ENCODE data around the gene SUPT20H.
"Not testable (repeated sequence)": the region's sequence is repeated elsewhere in the genome, so short reads cannot be mapped to it uniquely, and the experiment has no call there.

Gene SUPT20H

GRCh38 chr13:37069597-37070103, 10.2 kb upstream of the SUPT20H start:
- DNase-seq (ENCODE audit: low read depth): no peak

GRCh38 chr13:37068962-37069361, 9.5 kb upstream of the SUPT20H start:
- peak; percentile 10 for DNase-seq (ENCODE audit: low read depth)

GRCh38 chr13:37067874-37068273, 8.4 kb upstream of the SUPT20H start:
- no peak for DNase-seq (ENCODE audit: low read depth)

GRCh38 chr13:37065890-37066526, 6.5 kb upstream of the SUPT20H start:
- DNase-seq (ENCODE audit: low read depth): no peak

GRCh38 chr13:37059848-37060192, 332 bp upstream of the SUPT20H start:
- no peak for DNase-seq (ENCODE audit: low read depth)

GRCh38 chr13:37056228-37056627, 3.3 kb downstream of the SUPT20H start:
- DNase-seq (ENCODE audit: low read depth): not testable (repeated sequence)

GRCh38 chr13:37053111-37053510, 6.4 kb downstream of the SUPT20H start:
- DNase-seq (ENCODE audit: low read depth): not testable (repeated sequence)

GRCh38 chr13:37049810-37050209, 9.7 kb downstream of the SUPT20H start:
- DNase-seq (ENCODE audit: low read depth): no peak

GRCh38 chr13:37047846-37048245, 11.6 kb downstream of the SUPT20H start:
- DNase-seq (ENCODE audit: low read depth): no peak

GRCh38 chr13:37047032-37047431, 12.5 kb downstream of the SUPT20H start:
- DNase-seq (ENCODE audit: low read depth): no peak

- DNase-seq (ENCODE audit: low read depth): no peak
Measured at GRCh38 chr13:37046062-37046461, 13.4 kb downstream of the SUPT20H start.

- no peak for DNase-seq (ENCODE audit: low read depth)
Measured at GRCh38 chr13:37040789-37041188, 18.7 kb downstream of the SUPT20H start.

- no peak for DNase-seq (ENCODE audit: low read depth)
Measured at GRCh38 chr13:37039896-37040295, 19.6 kb downstream of the SUPT20H start.

- DNase-seq (ENCODE audit: low read depth): no peak
Measured at GRCh38 chr13:37037241-37037640, 22.2 kb downstream of the SUPT20H start.

GRCh38 chr13:37029617-37030016, 29.9 kb downstream of the SUPT20H start:
- peak; percentile 31 for DNase-seq (ENCODE audit: low read depth)

GRCh38 chr13:37027639-37028038, 31.8 kb downstream of the SUPT20H start:
- DNase-seq (ENCODE audit: low read depth): no peak

- DNase-seq (ENCODE audit: low read depth): no peak
Measured at GRCh38 chr13:37026771-37027170, 32.7 kb downstream of the SUPT20H start.

GRCh38 chr13:37023871-37024270, 35.6 kb downstream of the SUPT20H start:
- DNase-seq (ENCODE audit: low read depth): peak; percentile 5

- DNase-seq (ENCODE audit: low read depth): peak; percentile 77
Measured at GRCh38 chr13:37014609-37015008, 44.9 kb downstream of the SUPT20H start.

- no peak for DNase-seq (ENCODE audit: low read depth)
Measured at GRCh38 chr13:37011788-37012187, 47.7 kb downstream of the SUPT20H start.

GRCh38 chr13:37011002-37011401, 48.5 kb downstream of the SUPT20H start:
- DNase-seq (ENCODE audit: low read depth): peak; percentile 4

- DNase-seq (ENCODE audit: low read depth): no peak
Measured at GRCh38 chr13:37010424-37010823, 49.1 kb downstream of the SUPT20H start.

GRCh38 chr13:37009692-37010091, 49.8 kb downstream of the SUPT20H start:
- no peak for DNase-seq (ENCODE audit: low read depth)

- DNase-seq (ENCODE audit: low read depth): no peak
Measured at GRCh38 chr13:37001921-37002250, 57.6 kb downstream of the SUPT20H start.

Data from fibroblast of gingiva (primary cell).